ENCODE results near the gene JPH3. TPM values are rescaled to one million over a fixed set of nuclear protein-coding genes. Genes with fewer than 3 reads are reported as not detected.

JPH3 gene
- polyA plus RNA-seq = 0.98 TPM in 1 of 2 replicates, not detected in the other

GRCh38 chr16:87602001-87602775, at the start of gene JPH3:
Gene JPH3 (plus strand): TSS chr16:87602508. CDS start chr16:87603147, 639 bp downstream.

Other genes with a start within 250 kb of the JPH3 start
- gene FBXO31, start 218.7 kb upstream of the JPH3 start, polyA plus RNA-seq = 5.7 and 10.0 TPM in 2 replicates
- 127 and 138 TPM in 2 replicates for gene MAP1LC3B, start 210.2 kb upstream of the JPH3 start, polyA plus RNA-seq
- gene ZCCHC14, start 109.5 kb upstream of the JPH3 start, polyA plus RNA-seq = 1.3 and 2.1 TPM in 2 replicates
- 5.3 and 5.8 TPM in 2 replicates for gene KLHDC4, start 163.5 kb downstream of the JPH3 start, polyA plus RNA-seq

Data from Purkinje cell (primary cell).